Glutamatergic neuron (in vitro differentiated cells): ENCODE results near the gene RICTOR. TPM values are rescaled to one million over a fixed set of nuclear protein-coding genes. Genes with fewer than 3 reads are reported as not detected.

Experiments used
- DNase-seq: peaks from one replicate; pipeline ENCODE4 v3.0.0; 2022
- H3K27ac Mint-ChIP-seq: one replicate; pipeline ENCODE4 v1.8.0; 2020; ENCODE audit warnings: mild to moderate bottlenecking, mixed read lengths, inconsistent platforms; ENCODE audit not compliant: unreplicated experiment
- H3K27me3 Mint-ChIP-seq: one replicate; pipeline ENCODE4 v1.8.0; 2020; ENCODE audit warnings: mild to moderate bottlenecking, moderate library complexity, mixed read lengths, inconsistent platforms; ENCODE audit not compliant: unreplicated experiment
- H3K36me3 Mint-ChIP-seq: one replicate; pipeline ENCODE4 v1.8.0; 2020; ENCODE audit warnings: mild to moderate bottlenecking, mixed read lengths, inconsistent platforms; ENCODE audit not compliant: unreplicated experiment
- H3K4me1 Mint-ChIP-seq: one replicate; pipeline ENCODE4 v1.8.0; 2020; ENCODE audit warnings: mild to moderate bottlenecking, low read depth, mixed read lengths, inconsistent platforms; ENCODE audit not compliant: unreplicated experiment
- H3K4me3 Mint-ChIP-seq: one replicate; pipeline ENCODE4 v1.8.0; 2020; ENCODE audit warnings: mild to moderate bottlenecking, mixed read lengths, inconsistent platforms; ENCODE audit not compliant: unreplicated experiment
- H3K9me3 Mint-ChIP-seq: one replicate; pipeline ENCODE4 v1.8.0; 2020; ENCODE audit warnings: mild to moderate bottlenecking, moderate library complexity, mixed read lengths, inconsistent platforms; ENCODE audit not compliant: unreplicated experiment
- total RNA-seq: library from RNA; stranded (reverse); fragmentation: NEBNext Ultra II Directional; extraction: Animal tissue kit (Norgen Biotek cat#: 25700); gene quantifications from one replicate; pipeline ENCODE4 v1.2.1, GENCODE V29; 2021; ENCODE audit not compliant: unreplicated experiment
- TF ChIP-seq, protein P1 (sequence below): fragments of 200-600 bp; sonication (generic); IDR thresholded peaks from one replicate; pipeline ENCODE4 v1.5.0; 2021; ENCODE audit not compliant: partially characterized antibody, unreplicated experiment

Gene RICTOR
- total RNA-seq, 1 donor from 2014 or later: 39.3 TPM

DNA sequence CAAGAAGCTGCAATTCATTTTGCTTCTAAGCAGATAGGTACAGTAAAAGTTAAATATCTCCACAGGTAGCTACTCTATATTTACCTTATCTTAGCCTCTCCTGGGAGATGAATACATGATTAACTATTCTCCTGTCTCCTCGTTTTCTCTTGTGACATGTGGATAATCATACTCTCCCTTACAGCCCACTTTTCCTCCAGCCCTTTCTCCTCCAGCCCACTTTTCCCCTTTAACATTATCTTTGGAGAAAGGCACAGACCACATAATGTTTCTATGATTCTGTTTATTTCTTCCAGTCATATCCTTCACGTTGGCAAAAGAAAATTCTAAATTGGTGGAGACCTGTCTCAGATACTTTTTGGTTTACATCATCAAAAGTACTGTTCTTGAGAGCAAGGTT, 144.4 kb downstream of the RICTOR start:
- TF ChIP-seq, protein P1, sequence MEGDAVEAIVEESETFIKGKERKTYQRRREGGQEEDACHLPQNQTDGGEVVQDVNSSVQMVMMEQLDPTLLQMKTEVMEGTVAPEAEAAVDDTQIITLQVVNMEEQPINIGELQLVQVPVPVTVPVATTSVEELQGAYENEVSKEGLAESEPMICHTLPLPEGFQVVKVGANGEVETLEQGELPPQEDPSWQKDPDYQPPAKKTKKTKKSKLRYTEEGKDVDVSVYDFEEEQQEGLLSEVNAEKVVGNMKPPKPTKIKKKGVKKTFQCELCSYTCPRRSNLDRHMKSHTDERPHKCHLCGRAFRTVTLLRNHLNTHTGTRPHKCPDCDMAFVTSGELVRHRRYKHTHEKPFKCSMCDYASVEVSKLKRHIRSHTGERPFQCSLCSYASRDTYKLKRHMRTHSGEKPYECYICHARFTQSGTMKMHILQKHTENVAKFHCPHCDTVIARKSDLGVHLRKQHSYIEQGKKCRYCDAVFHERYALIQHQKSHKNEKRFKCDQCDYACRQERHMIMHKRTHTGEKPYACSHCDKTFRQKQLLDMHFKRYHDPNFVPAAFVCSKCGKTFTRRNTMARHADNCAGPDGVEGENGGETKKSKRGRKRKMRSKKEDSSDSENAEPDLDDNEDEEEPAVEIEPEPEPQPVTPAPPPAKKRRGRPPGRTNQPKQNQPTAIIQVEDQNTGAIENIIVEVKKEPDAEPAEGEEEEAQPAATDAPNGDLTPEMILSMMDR: no peak
- no peaks in the 10 kb centered on the region for H3K9me3 Mint-ChIP-seq
- no peaks in the 10 kb centered on the region for H3K27me3 Mint-ChIP-seq
- no peak for DNase-seq
- H3K27ac Mint-ChIP-seq: no peak overlapping the region
- H3K4me1 Mint-ChIP-seq: no peaks in the 10 kb centered on the region
- H3K4me3 Mint-ChIP-seq: no peak overlapping the region
- H3K36me3 Mint-ChIP-seq: no peaks in the 10 kb centered on the region

DNA sequence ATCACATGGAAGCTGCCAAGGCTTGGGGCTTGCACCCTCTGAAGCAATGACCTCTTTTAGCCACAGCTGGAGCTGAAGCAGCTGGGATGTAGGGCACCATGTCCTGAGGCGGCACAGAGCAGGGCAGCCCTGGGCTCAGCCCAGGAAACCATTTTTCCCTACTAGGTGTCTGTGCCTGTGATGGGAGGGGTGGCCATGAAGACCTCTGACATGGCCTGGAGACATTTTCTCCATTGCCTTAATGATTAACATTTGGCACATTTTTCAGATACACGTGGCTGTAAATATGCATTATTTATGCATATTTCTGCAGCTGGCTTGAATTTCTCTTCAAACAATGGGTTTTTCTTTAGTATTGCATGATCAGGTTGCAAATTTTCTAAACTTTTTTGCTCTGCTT, 146.7 kb downstream of the RICTOR start:
- no peaks in the 10 kb centered on the region for H3K36me3 Mint-ChIP-seq
- H3K9me3 Mint-ChIP-seq: no peaks in the 10 kb centered on the region
- no peak overlapping the region for H3K27ac Mint-ChIP-seq
- no peak for DNase-seq
- no peaks in the 10 kb centered on the region for H3K27me3 Mint-ChIP-seq
- no peaks in the 10 kb centered on the region for H3K4me1 Mint-ChIP-seq
- H3K4me3 Mint-ChIP-seq: no peak overlapping the region
- TF ChIP-seq, protein P1: no peak

DNA sequence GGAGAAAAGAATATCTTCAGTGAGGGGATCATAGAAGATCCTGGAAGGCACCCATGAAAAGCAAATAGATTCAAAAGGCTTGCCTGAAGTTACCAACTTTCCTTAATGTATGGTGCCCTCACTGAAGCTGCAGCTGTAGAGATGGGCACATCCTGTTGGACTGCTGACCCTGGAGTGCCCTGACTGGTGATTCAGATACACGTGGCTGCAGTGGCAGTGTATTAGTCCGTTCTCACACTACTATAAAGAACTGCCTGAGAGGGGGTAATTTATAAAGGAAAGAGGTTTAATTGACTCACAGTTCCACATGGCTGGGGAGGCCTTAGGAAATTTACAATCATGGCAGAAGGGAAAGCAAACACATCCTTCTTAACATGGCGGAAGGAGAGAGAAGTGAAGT, 148.1 kb downstream of the RICTOR start:
- TF ChIP-seq, protein P1: no peak

DNA sequence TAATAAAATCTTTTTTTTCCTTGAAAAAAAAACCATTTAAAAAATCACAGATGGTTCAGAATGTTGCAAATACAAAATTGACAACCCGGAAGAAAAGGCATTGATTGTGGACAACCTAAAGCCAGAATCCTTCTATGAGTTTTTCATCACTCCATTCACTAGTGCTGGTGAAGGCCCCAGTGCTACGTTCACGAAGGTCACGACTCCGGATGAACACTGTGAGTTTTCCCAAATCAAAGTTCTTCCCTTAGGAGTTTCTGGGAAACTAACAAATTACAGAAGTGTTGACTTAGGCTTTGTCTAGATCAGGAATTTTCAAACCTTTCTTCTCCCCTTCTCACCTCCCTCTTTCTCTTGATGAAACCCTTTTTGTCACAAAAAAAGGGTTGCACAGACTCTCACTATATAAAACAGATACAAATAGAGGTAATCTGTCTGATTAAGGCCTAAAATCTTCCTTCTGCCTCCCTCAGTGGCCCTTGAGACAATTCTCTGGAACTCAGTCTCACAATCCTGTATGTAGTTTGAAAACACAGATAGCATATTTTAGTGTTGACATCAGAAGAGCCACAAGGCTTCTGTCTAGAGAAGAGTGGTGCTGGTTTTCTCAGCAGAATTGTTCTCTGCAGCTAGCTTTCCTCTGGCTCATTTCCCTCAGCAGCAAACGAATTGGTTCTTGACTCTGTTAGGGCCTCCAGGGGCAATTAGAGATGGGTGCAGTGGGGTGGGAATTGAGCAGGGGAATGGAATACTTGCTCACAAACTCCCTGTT, 148.9 kb downstream of the RICTOR start:
- H3K27me3 Mint-ChIP-seq: no peaks in the 10 kb centered on the region
- H3K4me3 Mint-ChIP-seq: no peak overlapping the region
- TF ChIP-seq, protein P1: no peak
- no peaks in the 10 kb centered on the region for H3K4me1 Mint-ChIP-seq
- no peaks in the 10 kb centered on the region for H3K9me3 Mint-ChIP-seq
- no peak for DNase-seq
- H3K36me3 Mint-ChIP-seq: no peaks in the 10 kb centered on the region
- H3K27ac Mint-ChIP-seq: no peak overlapping the region

More for the DNA sequence above, 148.1 kb downstream of the RICTOR start:
- no peak for DNase-seq
- H3K27ac Mint-ChIP-seq: no peak overlapping the region
- no peaks in the 10 kb centered on the region for H3K36me3 Mint-ChIP-seq
- H3K4me1 Mint-ChIP-seq: no peaks in the 10 kb centered on the region
- H3K9me3 Mint-ChIP-seq: no peaks in the 10 kb centered on the region
- H3K4me3 Mint-ChIP-seq: no peak overlapping the region
- H3K27me3 Mint-ChIP-seq: no peaks in the 10 kb centered on the region

DNA sequence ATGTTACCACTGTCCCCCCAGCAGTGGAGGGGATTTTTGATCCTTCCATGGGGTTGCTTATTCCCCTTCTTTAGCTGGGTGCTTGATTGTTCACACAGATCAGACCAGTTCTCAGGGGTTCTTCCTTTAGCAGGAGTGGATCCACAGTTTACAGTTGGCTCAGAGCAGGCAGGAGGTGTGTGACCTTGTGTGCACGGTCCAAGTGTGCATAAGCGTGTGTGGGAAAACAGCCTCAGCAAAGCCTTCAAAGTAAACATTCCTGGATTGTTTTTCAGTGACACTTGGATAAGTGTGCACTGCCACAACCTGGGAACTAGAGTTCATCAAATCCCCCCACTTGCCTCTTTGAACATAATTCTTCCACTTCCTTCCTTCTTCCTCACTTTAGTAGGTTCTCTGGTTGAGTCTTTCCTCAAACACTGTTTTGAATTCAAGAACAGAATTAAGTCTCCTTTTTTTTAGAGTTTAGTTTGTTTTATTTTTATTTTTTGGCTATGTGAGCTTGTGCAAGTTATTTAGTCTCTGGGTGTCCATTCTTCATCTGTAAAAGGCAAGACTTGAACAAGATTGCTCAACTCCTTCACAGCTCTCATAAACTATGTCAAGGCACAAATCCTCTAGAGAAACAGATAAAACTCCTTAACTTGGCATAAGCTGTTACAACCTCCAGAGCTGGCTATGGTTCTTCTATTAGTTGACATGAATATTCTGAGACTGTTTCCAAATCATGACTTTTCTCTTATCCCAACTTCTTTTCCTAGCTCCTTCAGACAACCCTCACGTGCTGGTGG, 150.3 kb downstream of the RICTOR start:
- H3K36me3 Mint-ChIP-seq: no peaks in the 10 kb centered on the region
- no peaks in the 10 kb centered on the region for H3K27me3 Mint-ChIP-seq
- TF ChIP-seq, protein P1: no peak
- no peak overlapping the region for H3K27ac Mint-ChIP-seq
- no peak overlapping the region for H3K4me3 Mint-ChIP-seq
- H3K9me3 Mint-ChIP-seq: no peaks in the 10 kb centered on the region
- no peaks in the 10 kb centered on the region for H3K4me1 Mint-ChIP-seq
- DNase-seq: no peak
